HepG2 (cell line): ENCODE measurements around the gene PSMD1. TPM values are rescaled to one million over a fixed set of nuclear protein-coding genes. Genes with fewer than 3 reads are reported as not detected.

Experiments
- ATAD3A ChIP-seq: sonication (generic); formaldehyde crosslinking; IDR thresholded peaks from 2 replicates; pipeline ENCODE4 v1.4.0; 2020; ENCODE audit warnings: missing genetic modification reagents
- MEIS1 ChIP-seq: sonication (generic); formaldehyde crosslinking; IDR thresholded peaks from 2 replicates; pipeline ENCODE4 v1.9.0; 2021; ENCODE audit warnings: mild to moderate bottlenecking, missing genetic modification reagents, moderate library complexity, borderline replicate concordance
- NRL ChIP-seq: sonication (generic); formaldehyde crosslinking; IDR thresholded peaks from 2 replicates; pipeline ENCODE4 v1.5.0; 2020; ENCODE audit warnings: missing genetic modification reagents, mild to moderate bottlenecking, moderate library complexity, borderline replicate concordance
- RXRA ChIP-seq: sonication (generic); formaldehyde crosslinking; IDR thresholded peaks from 2 replicates; pipeline ENCODE4 v1.5.1; 2020; ENCODE audit warnings: missing genetic modification reagents
- SALL2 ChIP-seq: sonication (generic); formaldehyde crosslinking; IDR thresholded peaks from 2 replicates; pipeline ENCODE4 v1.8.1; 2023; ENCODE audit warnings: mild to moderate bottlenecking, missing genetic modification reagents, inconsistent platforms
- SIN3A ChIP-seq: IDR thresholded peaks from 2 replicates; pipeline ENCODE4 v1.6.1; 2011; ENCODE audit warnings: low read depth, mild to moderate bottlenecking, control low read depth, low read length, borderline replicate concordance
- SUZ12 ChIP-seq: fragments of 150-350 bp; IDR thresholded peaks from 2 replicates; pipeline ENCODE4 v1.6.1; 2014; ENCODE audit warnings: low read depth, low read length
- ZBTB14 ChIP-seq: sonication (generic); formaldehyde crosslinking; IDR thresholded peaks from 2 replicates; pipeline ENCODE4 v1.4.0; 2020; ENCODE audit warnings: missing genetic modification reagents
- ZBTB2 ChIP-seq: sonication (generic); formaldehyde crosslinking; IDR thresholded peaks from 2 replicates; pipeline ENCODE4 v1.8.0; 2022; ENCODE audit warnings: low read depth, missing genetic modification reagents
- ZNF142 ChIP-seq: sonication (generic); formaldehyde crosslinking; IDR thresholded peaks from 2 replicates; pipeline ENCODE4 v1.4.0; 2020; ENCODE audit warnings: missing genetic modification reagents
- ZNF251 ChIP-seq: sonication (generic); formaldehyde crosslinking; IDR thresholded peaks from 2 replicates; pipeline ENCODE4 v1.9.0; 2021; ENCODE audit warnings: mild to moderate bottlenecking, missing genetic modification reagents
- ZNF543 ChIP-seq: sonication (generic); formaldehyde crosslinking; IDR thresholded peaks from 2 replicates; pipeline ENCODE4 v1.4.0; 2020; ENCODE audit warnings: mild to moderate bottlenecking, missing genetic modification reagents
- polyA plus RNA-seq, 8 experiments: library from polyadenylated mRNA; depleted of rRNA in 3 of 8; stranded (reverse) in 7 of 8; unstranded in 1 of 8; fragments of >200 nt; fragmentation: Illumina TruSeq in 4 of 8; extraction: Trizol in 4 of 8; gene quantifications; 2 replicates each; pipeline versions ENCODE4 v1.2.1 to v1.2.3, GENCODE V29; 2011 to 2016; ENCODE audit warnings: low read depth in 4 of 8, missing spikeins in 1 of 8, mixed read lengths in 1 of 8; ENCODE audit not compliant: insufficient read depth in 1 of 8
- total RNA-seq, 5 experiments: library from RNA; depleted of rRNA; stranded (reverse); fragments of >200 nt; fragmentation: Illumina TruSeq; extraction: Trizol; gene quantifications; 2 replicates each; pipeline ENCODE4 v1.2.3, GENCODE V29; 2016; ENCODE audit warnings: low read depth in 1 of 5
- TF ChIP-seq, protein P1 (sequence below): sonication (generic); formaldehyde crosslinking; IDR thresholded peaks from 2 replicates; pipeline ENCODE4 v1.4.0; 2020; ENCODE audit warnings: missing genetic modification reagents
- TF ChIP-seq, protein P2 (sequence below): sonication (generic); formaldehyde crosslinking; IDR thresholded peaks from 2 replicates; pipeline ENCODE4 v1.8.1; 2022; ENCODE audit warnings: mild to moderate bottlenecking, missing genetic modification reagents

Gene PSMD1
- total and polyA plus RNA-seq, 2 of the 13 experiments (the other 11 are each of a cell fraction or from before 2014, with no cell fraction given) = 136 to 191 TPM

- TF ChIP-seq ZNF142 (CRISPR knock-in tag) (peak; percentile 94), SUZ12 (no peak), ATAD3A (0 out of 2 replicates have a peak, but pooled peaks have one; percentile 46), MEIS1 (CRISPR knock-in tag) (peak; percentile 74; the same call in 1 of the 2 replicates), RXRA (CRISPR knock-in tag) (peak; percentile 99), NRL (CRISPR knock-in tag) (peak; percentile 63), ZBTB14 (peak; percentile 40), ZNF543 (CRISPR knock-in tag) (peak; percentile 92; the same call in 1 of the 2 replicates), SIN3A (peak; percentile 26; the same call in 1 of the 2 replicates), ZNF251 (CRISPR knock-in tag) (no peak; the same call in 1 of the 2 replicates), SALL2 (CRISPR knock-in tag) (peak; percentile 97), ZBTB2 (CRISPR knock-in tag) (peak; percentile 64; the same call in 1 of the 2 replicates)
- TF ChIP-seq, protein P1, sequence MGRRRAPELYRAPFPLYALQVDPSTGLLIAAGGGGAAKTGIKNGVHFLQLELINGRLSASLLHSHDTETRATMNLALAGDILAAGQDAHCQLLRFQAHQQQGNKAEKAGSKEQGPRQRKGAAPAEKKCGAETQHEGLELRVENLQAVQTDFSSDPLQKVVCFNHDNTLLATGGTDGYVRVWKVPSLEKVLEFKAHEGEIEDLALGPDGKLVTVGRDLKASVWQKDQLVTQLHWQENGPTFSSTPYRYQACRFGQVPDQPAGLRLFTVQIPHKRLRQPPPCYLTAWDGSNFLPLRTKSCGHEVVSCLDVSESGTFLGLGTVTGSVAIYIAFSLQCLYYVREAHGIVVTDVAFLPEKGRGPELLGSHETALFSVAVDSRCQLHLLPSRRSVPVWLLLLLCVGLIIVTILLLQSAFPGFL (CRISPR knock-in tag) = peak; percentile 61; the same call in 1 of the 2 replicates
- TF ChIP-seq, protein P2, sequence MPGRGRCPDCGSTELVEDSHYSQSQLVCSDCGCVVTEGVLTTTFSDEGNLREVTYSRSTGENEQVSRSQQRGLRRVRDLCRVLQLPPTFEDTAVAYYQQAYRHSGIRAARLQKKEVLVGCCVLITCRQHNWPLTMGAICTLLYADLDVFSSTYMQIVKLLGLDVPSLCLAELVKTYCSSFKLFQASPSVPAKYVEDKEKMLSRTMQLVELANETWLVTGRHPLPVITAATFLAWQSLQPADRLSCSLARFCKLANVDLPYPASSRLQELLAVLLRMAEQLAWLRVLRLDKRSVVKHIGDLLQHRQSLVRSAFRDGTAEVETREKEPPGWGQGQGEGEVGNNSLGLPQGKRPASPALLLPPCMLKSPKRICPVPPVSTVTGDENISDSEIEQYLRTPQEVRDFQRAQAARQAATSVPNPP = peak; percentile 95
Observed at GRCh38 chr2:231050018-231050901, 6.4 kb upstream of the PSMD1 start (continued).
